Measurements from ENCODE around the gene PNMA6E. TPM values are rescaled to one million over a fixed set of nuclear protein-coding genes. Genes with fewer than 3 reads are reported as not detected.

The PNMA6E gene
- total RNA-seq, 5 donors from 2014 or later (not counting 1 experiment from before 2014, with no cell fraction given), result not detected

- CTCF ChIA-PET, result no interaction called here
- 92% methylated on average over 15 of the region's 30 CpGs for WGBS (ENCODE audit: insufficient coverage)
- H3K4me3 Mint-ChIP-seq, result no peak overlapping the region
These were observed 8.4 kb upstream of the PNMA6E start for GRCh38 chrX:153409414-153410101.

GRCh38 chrX:153408871-153409351 is 7.8 kb upstream of the PNMA6E start:
- H3K36me3 Mint-ChIP-seq, result no peaks in the 10 kb centered on the region
- DNase-seq, result no peak
- H3K27me3 Mint-ChIP-seq, result peaks cover 2 to 18% of the 10 kb centered on the region in 2 donors
- H3K9me3 Mint-ChIP-seq, result no peaks in the 10 kb centered on the region
- ChIA-PET CTCF (no interaction called here), POLR2A (no interaction called here)
- Histone ChIP-seq H3K36me3 (ENCODE audit: control insufficient read depth in 2 of 2, extremely low read depth in 1 of 2, insufficient read depth in 1 of 2, low read length in 1 of 2) (no peaks in the 10 kb centered on the region), H3K27me3 (replicated peaks in 1 of 2; ENCODE audit: control insufficient read depth in 2 of 2, extremely low read depth in 1 of 2, insufficient read depth in 2 of 2, low read length in 1 of 2) (peaks cover 0 to 4% of the 10 kb centered on the region in 2 experiments), H3K27ac (ENCODE audit: low read length) (no peak overlapping the region), H3K9me3 (no peaks in the 10 kb centered on the region), H3K4me1 (ENCODE audit: control insufficient read depth in 1 of 2, extremely low read depth in 1 of 2, insufficient read depth in 2 of 2, low read length in 2 of 2) (peaks cover 0 to 12% of the 10 kb centered on the region in 2 experiments), H3K4me3 (ENCODE audit: control insufficient read depth in 1 of 2, extremely low read depth in 1 of 2, low read length in 1 of 2) (no peak overlapping the region)
- H3K4me1 Mint-ChIP-seq, result peaks cover 11 to 14% (median 12%) of the 10 kb centered on the region in 3 donors
- no peak overlapping the region for H3K27ac Mint-ChIP-seq
- no CpG with 5 or more reads among the region's 12 CpGs for WGBS (ENCODE audit: insufficient coverage)
- ATAC-seq (replicated peaks in 1 of 4), result no peak
- no peak overlapping the region for H3K4me3 Mint-ChIP-seq

More at GRCh38 chrX:153409414-153410101, 8.4 kb upstream of the PNMA6E start:
- DNase-seq (no peak), ATAC-seq (replicated peaks in 1 of 4) (no peak)
- POLR2A ChIA-PET, result no interaction called here
- H3K36me3 ChIP-seq (ENCODE audit: control insufficient read depth in 2 of 2, extremely low read depth in 1 of 2, insufficient read depth in 1 of 2, low read length in 1 of 2), result no peaks in the 10 kb centered on the region
- H3K4me3 ChIP-seq (ENCODE audit: control insufficient read depth in 1 of 2, extremely low read depth in 1 of 2, low read length in 1 of 2), result no peak overlapping the region
- Mint-ChIP-seq H3K4me1 (peaks cover 11 to 14% (median 12%) of the 10 kb centered on the region in 3 donors), H3K36me3 (no peaks in the 10 kb centered on the region), H3K27ac (no peak overlapping the region), H3K27me3 (peaks cover 2 to 15% of the 10 kb centered on the region in 2 donors), H3K9me3 (no peaks in the 10 kb centered on the region)
- no peak overlapping the region for H3K27ac ChIP-seq (ENCODE audit: low read length)
- H3K9me3 ChIP-seq, result no peaks in the 10 kb centered on the region
- peaks cover 0 to 12% of the 10 kb centered on the region in 2 experiments for H3K4me1 ChIP-seq (ENCODE audit: control insufficient read depth in 1 of 2, extremely low read depth in 1 of 2, insufficient read depth in 2 of 2, low read length in 2 of 2)
- H3K27me3 ChIP-seq (replicated peaks in 1 of 2; ENCODE audit: control insufficient read depth in 2 of 2, extremely low read depth in 1 of 2, insufficient read depth in 2 of 2, low read length in 1 of 2), result peaks cover 0 to 4% of the 10 kb centered on the region in 2 experiments

DNA sequence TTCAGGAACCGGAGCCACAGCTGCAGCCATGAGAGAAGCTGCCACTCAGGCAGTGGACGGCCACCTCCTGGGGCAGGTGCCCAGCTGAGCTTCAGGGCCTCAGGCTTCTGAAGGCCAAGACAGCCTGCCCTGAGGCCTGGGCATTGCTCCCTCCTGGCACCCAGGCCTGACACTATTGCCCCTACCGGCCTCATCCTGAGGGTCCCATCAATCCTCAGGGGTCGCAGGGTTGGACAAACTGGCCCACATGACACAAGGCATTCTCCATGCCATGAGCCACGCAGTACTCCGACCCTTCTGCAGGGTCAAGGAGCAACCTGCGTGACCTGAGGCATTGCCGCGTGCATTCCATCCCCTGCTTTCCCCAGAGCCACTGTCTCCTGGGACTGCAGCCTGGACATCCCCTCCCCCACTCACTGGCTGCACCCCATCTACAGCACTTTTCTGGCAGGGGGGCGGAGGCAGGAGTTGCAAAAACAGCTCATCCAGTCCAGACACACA is 7.1 kb upstream of the PNMA6E start:
- Mint-ChIP-seq H3K4me1 (peaks cover 11 to 12% (median 12%) of the 10 kb centered on the region in 3 donors), H3K27ac (no peak overlapping the region), H3K27me3 (peaks cover 2 to 18% of the 10 kb centered on the region in 2 donors), H3K4me3 (no peak overlapping the region), H3K36me3 (no peaks in the 10 kb centered on the region), H3K9me3 (no peaks in the 10 kb centered on the region)
- peaks cover 0 to 4% of the 10 kb centered on the region in 2 experiments for H3K27me3 ChIP-seq (replicated peaks in 1 of 2; ENCODE audit: control insufficient read depth in 2 of 2, extremely low read depth in 1 of 2, insufficient read depth in 2 of 2, low read length in 1 of 2)
- ChIA-PET CTCF (no interaction called here), POLR2A (no interaction called here)
- 94% methylated on average over 8 of the region's 10 CpGs for whole genome bisulfite sequencing (ENCODE audit: insufficient coverage)
- DNase-seq (no peak), ATAC-seq (replicated peaks in 1 of 4) (no peak)
- H3K4me1 ChIP-seq (ENCODE audit: control insufficient read depth in 1 of 2, extremely low read depth in 1 of 2, insufficient read depth in 2 of 2, low read length in 2 of 2), result peaks cover 0 to 12% of the 10 kb centered on the region in 2 experiments
- H3K4me3 ChIP-seq (ENCODE audit: control insufficient read depth in 1 of 2, extremely low read depth in 1 of 2, low read length in 1 of 2), result no peak overlapping the region
- H3K27ac ChIP-seq (ENCODE audit: low read length), result no peak overlapping the region
- no peaks in the 10 kb centered on the region for H3K36me3 ChIP-seq (ENCODE audit: control insufficient read depth in 2 of 2, extremely low read depth in 1 of 2, insufficient read depth in 1 of 2, low read length in 1 of 2)
- no peaks in the 10 kb centered on the region for H3K9me3 ChIP-seq

- Histone ChIP-seq H3K9me3 (no peaks in the 10 kb centered on the region), H3K27ac (ENCODE audit: low read length) (no peak overlapping the region), H3K4me3 (ENCODE audit: control insufficient read depth in 1 of 2, extremely low read depth in 1 of 2, low read length in 1 of 2) (no peak overlapping the region), H3K4me1 (ENCODE audit: control insufficient read depth in 1 of 2, extremely low read depth in 1 of 2, insufficient read depth in 2 of 2, low read length in 2 of 2) (peaks cover 0 to 12% of the 10 kb centered on the region in 2 experiments), H3K36me3 (ENCODE audit: control insufficient read depth in 2 of 2, extremely low read depth in 1 of 2, insufficient read depth in 1 of 2, low read length in 1 of 2) (no peaks in the 10 kb centered on the region), H3K27me3 (replicated peaks in 1 of 2; ENCODE audit: control insufficient read depth in 2 of 2, extremely low read depth in 1 of 2, insufficient read depth in 2 of 2, low read length in 1 of 2) (peaks cover 0 to 4% of the 10 kb centered on the region in 2 experiments)
- no peak for DNase-seq
- Mint-ChIP-seq H3K4me3 (no peak overlapping the region), H3K9me3 (no peaks in the 10 kb centered on the region), H3K27ac (no peak overlapping the region), H3K27me3 (peaks cover 2 to 18% of the 10 kb centered on the region in 2 donors), H3K4me1 (peaks cover 11 to 12% (median 12%) of the 10 kb centered on the region in 3 donors), H3K36me3 (no peaks in the 10 kb centered on the region)
- no CpG with 5 or more reads among the region's 3 CpGs for WGBS (ENCODE audit: insufficient coverage)
- ATAC-seq (replicated peaks in 1 of 4), result no peak
- ChIA-PET CTCF (no interaction called here), POLR2A (no interaction called here)
These were observed 6.6 kb upstream of the PNMA6E start for GRCh38 chrX:153407736-153408135.

DNA sequence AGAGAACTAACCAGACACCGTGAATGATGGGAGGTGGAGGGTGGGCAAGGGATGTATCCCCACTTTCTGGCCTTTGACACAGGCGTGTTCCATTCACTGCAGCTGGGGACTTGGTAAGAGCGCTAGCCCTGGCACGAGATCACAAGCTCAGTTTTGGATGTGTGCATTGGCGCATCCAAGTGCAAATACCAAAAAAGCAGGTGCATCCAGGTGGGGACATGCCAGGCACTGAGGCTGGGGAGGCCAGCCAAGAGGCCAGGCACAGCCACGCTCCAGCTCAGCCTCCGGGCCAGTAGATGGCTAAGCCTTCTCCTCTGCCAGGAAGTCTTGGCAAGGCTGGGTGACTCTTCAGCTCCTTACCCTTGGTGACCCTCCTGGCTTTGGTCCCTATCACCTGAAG is 5.8 kb upstream of the PNMA6E start:
- H3K9me3 ChIP-seq, result no peaks in the 10 kb centered on the region
- peaks cover 0 to under 1% of the 10 kb centered on the region in 2 experiments for H3K27me3 ChIP-seq (replicated peaks in 1 of 2; ENCODE audit: control insufficient read depth in 2 of 2, extremely low read depth in 1 of 2, insufficient read depth in 2 of 2, low read length in 1 of 2)
- DNase-seq, result no peak
- Mint-ChIP-seq H3K27me3 (peaks cover 2 to 12% of the 10 kb centered on the region in 2 donors), H3K36me3 (no peaks in the 10 kb centered on the region), H3K9me3 (no peaks in the 10 kb centered on the region), H3K4me3 (no peak overlapping the region), H3K27ac (no peak overlapping the region), H3K4me1 (peaks cover 5 to 7% (median 6%) of the 10 kb centered on the region in 3 donors)
- ChIA-PET CTCF (interaction anchor here in 1 of 2 donors (0.6 kb wide), 1 partner anchor 370 kb away, joined by 3 read pairs; no protein-coding TSS in a partner anchor), POLR2A (no interaction called here)
- H3K4me1 ChIP-seq (ENCODE audit: control insufficient read depth in 1 of 2, extremely low read depth in 1 of 2, insufficient read depth in 2 of 2, low read length in 2 of 2), result peaks cover 0 to 4% of the 10 kb centered on the region in 2 experiments
- H3K27ac ChIP-seq (ENCODE audit: low read length), result no peak overlapping the region
- ATAC-seq (replicated peaks in 1 of 4), result no peak
- H3K4me3 ChIP-seq (ENCODE audit: control insufficient read depth in 1 of 2, extremely low read depth in 1 of 2, low read length in 1 of 2), result no peak overlapping the region
- 100% methylated on average over 2 of the region's 7 CpGs for WGBS (ENCODE audit: insufficient coverage)
- no peaks in the 10 kb centered on the region for H3K36me3 ChIP-seq (ENCODE audit: control insufficient read depth in 2 of 2, extremely low read depth in 1 of 2, insufficient read depth in 1 of 2, low read length in 1 of 2)

- Histone ChIP-seq H3K9me3 (no peaks in the 10 kb centered on the region), H3K27ac (ENCODE audit: low read length) (no peak overlapping the region), H3K27me3 (replicated peaks in 1 of 2; ENCODE audit: control insufficient read depth in 2 of 2, extremely low read depth in 1 of 2, insufficient read depth in 2 of 2, low read length in 1 of 2) (no peaks in the 10 kb centered on the region), H3K4me1 (ENCODE audit: control insufficient read depth in 1 of 2, extremely low read depth in 1 of 2, insufficient read depth in 2 of 2, low read length in 2 of 2) (no peaks in the 10 kb centered on the region), H3K36me3 (ENCODE audit: control insufficient read depth in 2 of 2, extremely low read depth in 1 of 2, insufficient read depth in 1 of 2, low read length in 1 of 2) (no peaks in the 10 kb centered on the region), H3K4me3 (ENCODE audit: control insufficient read depth in 1 of 2, extremely low read depth in 1 of 2, low read length in 1 of 2) (no peak overlapping the region)
- 100% methylated on average over 2 of the region's 9 CpGs for WGBS (ENCODE audit: insufficient coverage)
- H3K36me3 Mint-ChIP-seq, result no peaks in the 10 kb centered on the region
- peaks cover 2 to 13% of the 10 kb centered on the region in 2 donors for H3K27me3 Mint-ChIP-seq
- no peak overlapping the region for H3K27ac Mint-ChIP-seq
- H3K4me1 Mint-ChIP-seq, result peaks cover 2 to 4% (median 3%) of the 10 kb centered on the region in 3 donors
- DNase-seq (no peak), ATAC-seq (replicated peaks in 1 of 4) (no peak)
- CTCF ChIA-PET, result interaction anchor here in 1 of 2 donors (0.6 to 0.9 kb wide), 2 partner anchors 101 to 369 kb away, joined by 3 read pairs; no protein-coding TSS in a partner anchor
- POLR2A ChIA-PET, result no interaction called here
- no peaks in the 10 kb centered on the region for H3K9me3 Mint-ChIP-seq
- H3K4me3 Mint-ChIP-seq, result no peak overlapping the region
These were observed 4.9 kb upstream of the PNMA6E start for GRCh38 chrX:153406011-153406410.

Measured in T-cell (primary cell).